Esophagus (tissue), 2 donors: ENCODE results near the gene MMP13. TPM values are rescaled to one million over a fixed set of nuclear protein-coding genes. Genes with fewer than 3 reads are reported as not detected.

Experiments used
- H3K27ac ChIP-seq, 2 donors: one replicate each; pipeline ENCODE4 v1.5.1; 2013; ENCODE audit warnings: low read depth in 2 of 2, mild to moderate bottlenecking in 2 of 2, inconsistent platforms in 1 of 2, low read length in 1 of 2, moderate library complexity in 1 of 2
- H3K27me3 ChIP-seq, 2 donors: one replicate each; pipeline ENCODE4 v1.6.1; 2013; ENCODE audit warnings: low read length in 2 of 2, control low read depth in 1 of 2, mild to moderate bottlenecking in 1 of 2; ENCODE audit not compliant: insufficient read depth in 2 of 2, control insufficient read depth in 1 of 2
- H3K36me3 ChIP-seq, 2 donors: one replicate each; pipeline ENCODE4 v1.6.1; 2013; ENCODE audit warnings: low read length in 1 of 2; ENCODE audit not compliant: control insufficient read depth in 2 of 2, insufficient read depth in 2 of 2
- H3K4me1 ChIP-seq, 2 donors: one replicate each; pipeline ENCODE4 v1.6.1; 2013; ENCODE audit warnings: low read length in 1 of 2; ENCODE audit not compliant: control insufficient read depth in 2 of 2, insufficient read depth in 2 of 2
- H3K4me3 ChIP-seq, 2 donors: one replicate each; pipeline ENCODE4 v1.5.1; 2013; ENCODE audit warnings: low read length in 2 of 2, mild to moderate bottlenecking in 2 of 2, low read depth in 1 of 2, moderate library complexity in 1 of 2
- H3K9me3 ChIP-seq, 2 donors: one replicate each; pipeline ENCODE4 v1.6.1; 2013; ENCODE audit warnings: mild to moderate bottlenecking in 2 of 2, low read depth in 1 of 2, low read length in 1 of 2, moderate library complexity in 1 of 2; ENCODE audit not compliant: control insufficient read depth in 2 of 2, insufficient read depth in 1 of 2
- WGBS, 2 donors: extraction: QIAGEN DNeasy Blood & Tissue Kit; methylation state at CpG; one replicate each; pipeline ENCODE4 v1.1.7; 2013; 5-methylcytosine and 5-hydroxymethylcytosine counted together
- polyA plus RNA-seq, 2 donors: library from polyadenylated mRNA; stranded (reverse); fragments of 200-250 nt; gene quantifications; one replicate each; pipeline ENCODE4 v1.2.3, GENCODE V29; 2013
- donor health status: healthy with polysubstance abuse.
- donor health status: Bipolar disorder and iron deficiency.

Gene MMP13
- polyA plus RNA-seq, 2 donors, result 0.02 TPM; not detected in 1

- no peaks in the 10 kb centered on the region for H3K36me3 ChIP-seq
- H3K4me1 ChIP-seq, result no peaks in the 10 kb centered on the region
- H3K27ac ChIP-seq, result no peak overlapping the region
- H3K9me3 ChIP-seq, result no peaks in the 10 kb centered on the region
- no peaks in the 10 kb centered on the region for H3K27me3 ChIP-seq
- WGBS, 2 donors, result 17 to 19% methylated on average over 10 of the region's 10 CpGs
- no peak overlapping the region for H3K4me3 ChIP-seq
These were observed 14.6 kb downstream of the MMP13 start for GRCh38 chr11:102940714-102941588.

- H3K27ac ChIP-seq, result no peak overlapping the region
- no peaks in the 10 kb centered on the region for H3K27me3 ChIP-seq
- H3K36me3 ChIP-seq, result no peaks in the 10 kb centered on the region
- no peaks in the 10 kb centered on the region for H3K9me3 ChIP-seq
- no peaks in the 10 kb centered on the region for H3K4me1 ChIP-seq
- no peak overlapping the region for H3K4me3 ChIP-seq
- WGBS, 2 donors, result 90 to 93% methylated on average over 6 of the region's 6 CpGs
These were observed 18.5 kb downstream of the MMP13 start for GRCh38 chr11:102936864-102937509.

GRCh38 chr11:102935514-102935913 lies 20.0 kb downstream of the MMP13 start:
- Histone ChIP-seq H3K27ac (no peak overlapping the region), H3K4me1 (no peaks in the 10 kb centered on the region), H3K4me3 (no peak overlapping the region), H3K27me3 (no peaks in the 10 kb centered on the region), H3K36me3 (no peaks in the 10 kb centered on the region), H3K9me3 (no peaks in the 10 kb centered on the region)
- 87 to 90% methylated on average over 3 of the region's 3 CpGs for WGBS, 2 donors

- no peaks in the 10 kb centered on the region for H3K9me3 ChIP-seq
- WGBS, 2 donors, result 77 to 90% methylated on average over 4 of the region's 4 CpGs
- H3K4me3 ChIP-seq, result no peak overlapping the region
- no peaks in the 10 kb centered on the region for H3K4me1 ChIP-seq
- H3K27ac ChIP-seq, result no peak overlapping the region
- H3K36me3 ChIP-seq, result no peaks in the 10 kb centered on the region
- no peaks in the 10 kb centered on the region for H3K27me3 ChIP-seq
These were observed 20.8 kb downstream of the MMP13 start for GRCh38 chr11:102934735-102935134.

GRCh38 chr11:102933627-102934026 lies 21.9 kb downstream of the MMP13 start:
- Histone ChIP-seq H3K4me1 (no peaks in the 10 kb centered on the region), H3K36me3 (no peaks in the 10 kb centered on the region), H3K9me3 (no peaks in the 10 kb centered on the region), H3K4me3 (no peak overlapping the region), H3K27ac (no peak overlapping the region), H3K27me3 (no peaks in the 10 kb centered on the region)
- 83 to 84% methylated on average over 3 of the region's 3 CpGs for WGBS, 2 donors

- WGBS, 2 donors, result 85 to 86% methylated on average over 7 of the region's 7 CpGs
- Histone ChIP-seq H3K27ac (no peak overlapping the region), H3K4me1 (no peaks in the 10 kb centered on the region), H3K36me3 (no peaks in the 10 kb centered on the region), H3K9me3 (no peaks in the 10 kb centered on the region), H3K27me3 (no peaks in the 10 kb centered on the region), H3K4me3 (no peak overlapping the region)
These were observed 22.9 kb downstream of the MMP13 start for GRCh38 chr11:102932678-102933077.

- Histone ChIP-seq H3K4me3 (no peak overlapping the region), H3K9me3 (no peaks in the 10 kb centered on the region), H3K27ac (no peak overlapping the region), H3K4me1 (no peaks in the 10 kb centered on the region), H3K27me3 (no peaks in the 10 kb centered on the region), H3K36me3 (no peaks in the 10 kb centered on the region)
These were observed 25.1 kb downstream of the MMP13 start for GRCh38 chr11:102930451-102930850.

GRCh38 chr11:102929972-102930371 lies 25.6 kb downstream of the MMP13 start:
- Histone ChIP-seq H3K4me1 (no peaks in the 10 kb centered on the region), H3K27ac (no peak overlapping the region), H3K36me3 (no peaks in the 10 kb centered on the region), H3K27me3 (no peaks in the 10 kb centered on the region), H3K9me3 (no peaks in the 10 kb centered on the region), H3K4me3 (no peak overlapping the region)
- 78 to 89% methylated on average over 1 of the region's 1 CpG for WGBS, 2 donors

- 58 to 64% methylated on average over 3 of the region's 3 CpGs for WGBS, 2 donors
- H3K4me1 ChIP-seq, result no peaks in the 10 kb centered on the region
- no peaks in the 10 kb centered on the region for H3K27me3 ChIP-seq
- H3K4me3 ChIP-seq, result no peak overlapping the region
- no peak overlapping the region for H3K27ac ChIP-seq
- no peaks in the 10 kb centered on the region for H3K9me3 ChIP-seq
- no peaks in the 10 kb centered on the region for H3K36me3 ChIP-seq
These were observed 26.4 kb downstream of the MMP13 start for GRCh38 chr11:102929166-102929565.

- Histone ChIP-seq H3K36me3 (no peaks in the 10 kb centered on the region), H3K4me1 (no peaks in the 10 kb centered on the region), H3K4me3 (no peak overlapping the region), H3K27me3 (no peaks in the 10 kb centered on the region), H3K27ac (no peak overlapping the region), H3K9me3 (no peaks in the 10 kb centered on the region)
- 76 to 91% methylated on average over 4 of the region's 4 CpGs for WGBS, 2 donors
These were observed 27.3 kb downstream of the MMP13 start for GRCh38 chr11:102928247-102928646.
